Adipose tissue (tissue), 3 donors: ENCODE results near the gene TOB1. TPM values are rescaled to one million over a fixed set of nuclear protein-coding genes. Genes with fewer than 3 reads are reported as not detected.
"Not testable (repeated sequence)": the region's sequence is repeated elsewhere in the genome, so short reads cannot be mapped to it uniquely, and the experiment has no call there.

Experiments used
- H3K27ac ChIP-seq: one replicate; pipeline ENCODE4 v1.5.1; 2013; ENCODE audit warnings: low read depth, low read length
- WGBS, 3 donors: extraction: QIAGEN DNeasy Blood & Tissue Kit; methylation state at CpG; one replicate each; pipeline ENCODE4 v1.1.7; 2013; 5-methylcytosine and 5-hydroxymethylcytosine counted together
- polyA plus RNA-seq, 3 donors: library from polyadenylated mRNA; stranded (reverse); fragments of 200-250 nt; gene quantifications; one replicate each; pipeline ENCODE4 v1.2.3, GENCODE V29; 2013
- donor health status: healthy with polysubstance abuse.
- donor health status: Bipolar disorder and iron deficiency.
- donor health status: healthy.

Gene TOB1
- polyA plus RNA-seq, 3 donors = 16.3 to 81.5 (median 25.4) TPM

- 97 to 98% (median 98%) methylated on average over 9 of the region's 9 CpGs for WGBS, 3 donors
Measured at GRCh38 chr17:50877042-50877441, 10.9 kb upstream of the TOB1 start.

DNA sequence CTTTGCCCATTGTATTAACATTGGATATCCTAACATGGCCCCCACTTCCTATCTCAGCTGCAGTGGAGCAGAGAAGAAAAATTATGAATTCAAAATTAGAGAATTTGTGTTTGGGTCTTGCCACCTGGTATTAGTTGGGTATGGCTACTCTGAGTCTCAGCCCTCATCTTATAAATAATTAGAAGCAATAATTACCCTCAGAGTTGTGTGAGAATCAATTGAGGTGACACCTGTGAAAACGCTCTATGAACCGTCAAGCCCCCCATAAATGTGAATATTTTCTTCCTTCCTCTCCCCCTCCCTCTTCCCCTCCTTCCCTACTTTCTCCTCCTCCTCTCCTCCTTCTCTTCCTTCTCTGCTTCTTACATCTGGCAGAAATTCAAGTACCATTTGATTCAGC is 8.9 kb upstream of the TOB1 start:
- 53 to 80% (median 58%) methylated on average over 2 of the region's 2 CpGs for WGBS, 3 donors
- no peak overlapping the region for H3K27ac ChIP-seq

More at GRCh38 chr17:50877042-50877441, 10.9 kb upstream of the TOB1 start:
- not testable (repeated sequence) for H3K27ac ChIP-seq

DNA sequence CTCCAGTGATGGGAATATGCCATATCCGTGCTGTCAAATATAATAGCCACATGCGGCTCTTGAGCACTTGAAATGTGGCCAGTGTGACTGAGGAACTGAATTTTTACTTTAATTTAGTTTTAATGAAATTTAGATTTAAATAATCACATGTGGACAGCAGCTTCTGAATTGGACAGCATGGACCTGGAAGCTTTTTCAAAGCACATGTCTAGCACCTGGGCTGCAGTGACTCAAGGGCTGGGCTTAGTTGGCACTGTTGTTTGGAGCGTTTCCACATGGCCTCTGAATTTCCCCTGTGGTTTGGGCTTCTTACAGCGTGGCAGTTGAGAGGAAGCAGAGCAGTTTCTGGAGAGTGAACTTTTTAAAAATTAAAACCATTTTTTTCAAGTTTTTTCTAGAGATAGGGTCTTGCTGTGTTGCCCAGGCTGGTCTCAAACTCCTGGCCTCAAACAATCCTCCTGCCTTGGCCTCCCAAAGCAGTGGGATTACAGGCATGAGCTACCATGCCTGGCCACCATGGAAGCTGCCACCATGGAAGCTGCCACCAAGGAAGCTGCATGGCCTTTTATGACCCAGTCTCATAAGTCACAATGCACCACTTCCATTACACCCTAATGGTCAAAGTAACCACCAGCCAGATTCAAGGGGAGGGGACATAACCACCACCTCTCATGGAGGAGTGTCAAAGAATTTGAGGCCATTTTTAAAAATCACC is 6.7 kb upstream of the TOB1 start:
- H3K27ac ChIP-seq = no peak overlapping the region
- 27 to 37% (median 29%) methylated on average over 4 of the region's 4 CpGs for WGBS, 3 donors

DNA sequence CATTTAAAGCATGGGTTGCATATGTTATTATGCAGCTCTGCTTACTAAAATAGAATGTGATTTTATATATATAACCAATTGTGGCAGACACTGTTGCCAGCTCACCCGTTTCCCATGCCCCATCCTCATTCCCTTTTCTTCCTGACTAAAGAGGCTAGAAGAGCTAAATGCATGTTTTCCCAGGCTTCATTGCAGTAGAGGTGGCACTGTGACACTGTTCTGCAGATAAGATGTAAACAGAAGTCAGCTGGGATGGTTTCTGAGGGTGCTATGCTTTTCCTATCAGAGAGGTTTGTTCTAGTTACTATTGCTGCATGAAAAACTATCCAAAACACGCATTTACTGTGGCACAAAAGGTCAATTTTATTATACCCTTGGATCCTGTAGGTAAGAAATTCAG is 5.7 kb upstream of the TOB1 start:
- H3K27ac ChIP-seq = no peak overlapping the region
- WGBS, 3 donors = 41 to 66% (median 62%) methylated on average over 2 of the region's 2 CpGs

DNA sequence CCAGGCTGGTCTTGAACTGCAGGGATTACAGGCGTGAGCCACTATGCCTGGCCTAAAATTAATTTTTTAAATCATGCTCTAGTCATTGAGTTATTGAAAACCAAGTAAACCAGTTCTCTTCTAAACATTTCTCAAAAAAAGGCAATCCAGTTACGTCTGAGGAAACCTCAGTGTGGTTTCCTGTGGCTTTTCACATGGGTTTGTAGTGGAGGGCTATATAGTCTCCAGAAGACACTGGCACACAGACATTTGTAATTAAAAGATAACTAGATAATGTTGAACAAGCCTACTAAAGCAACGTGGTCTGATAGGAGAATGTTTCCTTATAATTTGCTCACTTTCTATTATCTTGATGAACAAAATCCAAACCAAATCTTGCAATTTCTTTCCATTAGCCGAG is 5.2 kb upstream of the TOB1 start:
- H3K27ac ChIP-seq = no peak overlapping the region
- WGBS, 3 donors = 52 to 55% (median 53%) methylated on average over 4 of the region's 4 CpGs

- WGBS, 3 donors = 13 to 83% (median 68%) methylated on average over 1 of the region's 1 CpG
- H3K27ac ChIP-seq = no peak overlapping the region
Measured at GRCh38 chr17:50868602-50869001, 2.4 kb upstream of the TOB1 start.

DNA sequence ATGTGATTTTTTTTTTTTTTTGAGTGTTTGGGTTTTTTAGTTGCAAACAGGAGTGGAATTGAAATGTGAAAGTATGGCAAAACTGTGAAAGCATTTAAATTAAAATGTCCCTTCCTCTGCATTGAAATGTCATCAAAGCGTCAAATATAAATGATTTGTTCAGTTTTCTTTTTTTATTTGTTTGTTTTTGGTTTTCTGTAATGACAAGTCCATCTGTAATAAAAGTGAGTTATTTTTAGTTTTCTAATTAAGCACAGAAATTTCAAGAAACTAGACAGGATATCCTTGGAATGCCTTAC is 1.9 kb upstream of the TOB1 start:
- WGBS, 3 donors = 8 to 34% (median 18%) methylated on average over 1 of the region's 1 CpG

DNA sequence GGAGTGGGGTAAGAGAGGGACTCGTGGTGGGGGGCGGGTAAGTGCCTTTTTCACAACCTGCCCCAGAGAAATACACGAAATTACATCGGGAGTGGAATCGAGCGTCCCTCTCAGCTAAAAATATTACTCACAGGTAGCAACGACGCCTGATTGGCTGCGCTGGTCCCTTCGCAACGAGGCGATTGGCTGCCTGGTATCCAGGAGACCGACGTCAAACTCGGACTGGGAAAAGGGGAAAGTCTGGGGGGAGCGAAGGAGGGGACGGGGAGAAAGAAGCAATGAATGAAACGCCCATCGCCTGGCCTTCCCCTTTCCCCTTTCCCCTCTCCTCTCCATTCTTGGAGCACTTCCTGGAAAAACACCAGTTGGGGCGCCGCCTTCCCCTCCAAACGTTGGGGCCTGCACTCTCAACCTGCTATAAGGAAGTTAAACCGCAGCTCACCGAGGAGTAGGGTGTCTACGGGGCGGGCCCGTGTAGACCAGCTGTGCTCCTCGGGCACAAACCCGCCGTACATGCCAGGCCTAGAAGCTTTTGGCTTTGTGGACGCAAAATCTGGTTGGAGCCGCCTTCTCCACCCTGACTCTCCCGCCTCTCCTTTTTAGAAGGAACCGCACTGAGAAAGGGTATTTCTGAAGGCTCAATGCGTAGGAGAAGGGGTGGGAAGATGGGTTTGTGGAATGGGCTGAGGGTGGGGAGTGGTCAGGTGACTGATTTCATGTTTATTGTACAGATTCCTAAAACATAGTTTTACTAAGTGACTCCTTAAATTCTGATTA is 1.4 kb upstream of the TOB1 start:
- H3K27ac ChIP-seq = peak overlapping the region; percentile 99
- 0 to 1% (median 1%) methylated on average over 35 of the region's 35 CpGs for WGBS, 3 donors

More for the DNA sequence above, 1.9 kb upstream of the TOB1 start:
- H3K27ac ChIP-seq = no peak overlapping the region

- H3K27ac ChIP-seq = peak overlapping the region; percentile 99
- 0 to 1% (median 0%) methylated on average over 28 of the region's 28 CpGs for WGBS, 3 donors
Measured at GRCh38 chr17:50866950-50867362, 802 bp upstream of the TOB1 start.

- peak overlapping the region; percentile 91 for H3K27ac ChIP-seq
- WGBS, 3 donors = 0 to 1% (median 1%) methylated on average over 30 to 53 of the region's 53 CpGs
Measured at GRCh38 chr17:50865868-50866260, 290 bp downstream of the TOB1 start.

DNA sequence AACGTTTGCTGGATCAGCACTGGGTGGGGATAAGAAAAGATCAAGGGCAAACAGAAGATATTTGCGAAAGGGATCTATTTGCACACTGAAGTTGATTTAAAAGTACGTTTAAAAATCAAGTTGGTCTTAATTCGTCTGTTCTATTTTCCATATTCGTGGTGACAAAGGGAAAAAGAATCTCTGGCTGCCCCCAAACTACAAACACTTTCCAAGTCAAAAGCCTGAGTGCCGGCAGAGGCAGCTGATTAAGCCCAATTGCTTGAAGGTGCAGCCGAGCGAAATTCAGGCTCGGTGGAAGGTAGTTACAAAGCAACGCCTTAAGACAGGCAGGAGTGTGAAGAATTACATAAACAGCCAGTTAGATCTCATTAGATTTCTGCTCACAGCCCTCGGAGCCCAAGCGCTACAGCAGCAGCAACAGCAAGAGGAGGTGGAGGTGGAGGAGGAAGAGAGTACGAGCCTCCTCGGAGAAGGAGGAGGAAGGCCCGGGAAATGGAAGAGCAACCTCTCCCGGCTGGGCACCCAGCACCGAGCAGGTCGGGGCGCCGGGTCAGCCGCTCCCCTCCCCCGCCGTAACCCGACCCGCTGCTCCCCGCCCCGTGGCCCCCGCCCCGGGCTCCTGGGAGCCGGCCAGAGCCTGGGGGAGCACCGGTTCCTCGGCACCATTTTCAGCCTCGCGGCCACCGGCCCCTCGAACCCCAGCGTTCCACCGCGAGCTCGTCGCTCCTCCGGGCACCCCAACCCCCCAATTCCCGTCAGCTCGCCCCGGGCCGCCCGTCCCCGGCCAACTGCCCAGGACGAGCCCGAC is 890 bp downstream of the TOB1 start:
- WGBS, 3 donors = 0 to 1% (median 1%) methylated on average over 28 to 50 of the region's 50 CpGs
- peak overlapping the region; percentile 91 for H3K27ac ChIP-seq

DNA sequence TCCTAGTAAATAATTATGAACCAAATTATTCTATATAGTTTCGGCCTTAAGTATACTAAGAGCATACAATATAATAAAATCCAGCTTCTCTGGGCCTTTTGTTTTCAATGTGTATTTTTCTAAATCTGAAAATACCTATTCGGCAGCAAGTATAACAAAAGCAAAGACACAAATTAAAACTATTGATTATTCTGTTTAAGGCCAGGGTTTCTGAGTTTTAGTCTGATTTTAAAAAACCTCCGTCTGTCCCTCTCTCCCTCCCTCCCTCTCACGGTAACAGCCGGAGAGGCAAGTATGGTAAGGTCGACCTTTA is 1.5 kb downstream of the TOB1 start:
- H3K27ac ChIP-seq = no peak overlapping the region
- 7 to 20% (median 12%) methylated on average over 6 of the region's 6 CpGs for WGBS, 3 donors

DNA sequence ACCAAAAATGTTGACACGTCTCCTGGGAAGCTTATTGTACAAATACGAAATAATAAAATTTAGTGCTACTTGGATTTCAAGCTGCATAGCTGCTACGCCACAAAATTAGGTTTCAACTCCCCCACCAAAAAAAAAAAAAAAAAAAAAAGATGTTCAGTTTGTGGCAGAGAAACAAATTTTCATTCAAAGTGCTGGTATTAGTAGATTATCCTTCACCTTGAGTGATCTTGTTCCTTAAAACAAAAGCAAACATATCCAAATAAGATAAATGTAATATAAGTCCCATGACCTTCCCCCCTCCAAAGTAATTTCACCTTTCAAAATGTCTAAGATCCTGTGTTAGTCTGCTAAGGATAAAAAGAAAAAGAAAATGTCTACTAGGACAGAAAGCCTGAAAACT is 2.2 kb downstream of the TOB1 start:
- 13 to 78% (median 60%) methylated on average over 3 of the region's 3 CpGs for whole genome bisulfite sequencing, 3 donors
- no peak overlapping the region for H3K27ac ChIP-seq

- 30 to 77% (median 71%) methylated on average over 11 of the region's 11 CpGs for WGBS, 3 donors
- no peak overlapping the region for H3K27ac ChIP-seq
Measured at GRCh38 chr17:50863221-50863843, 2.8 kb downstream of the TOB1 start.

GRCh38 chr17:50861822-50862528 is 4.2 kb downstream of the TOB1 start:
- WGBS, 3 donors = 26 to 73% (median 67%) methylated on average over 7 of the region's 7 CpGs
- no peak overlapping the region for H3K27ac ChIP-seq

DNA sequence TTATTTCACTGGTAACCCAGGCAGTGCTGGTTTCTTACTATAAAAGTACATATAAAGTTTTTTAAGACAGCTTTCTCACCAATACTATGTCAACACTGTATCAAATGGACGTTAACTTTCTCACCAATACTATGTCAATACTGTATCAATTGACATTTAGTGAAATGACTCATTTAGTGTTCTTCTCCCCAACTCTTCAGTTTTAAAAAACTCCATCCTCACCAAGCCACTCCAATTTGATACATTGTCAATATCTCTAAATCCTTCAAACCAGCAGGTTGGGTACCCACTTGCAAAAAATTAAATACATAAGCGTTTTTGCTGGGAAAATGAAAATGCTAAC is 4.8 kb downstream of the TOB1 start:
- WGBS, 3 donors = 27 to 81% (median 65%) methylated on average over 2 of the region's 2 CpGs
- H3K27ac ChIP-seq = no peak overlapping the region

GRCh38 chr17:50859727-50860126 is 6.4 kb downstream of the TOB1 start:
- H3K27ac ChIP-seq = not testable (repeated sequence)
- 78 to 97% (median 96%) methylated on average over 15 of the region's 15 CpGs for WGBS, 3 donors

- 85 to 96% (median 95%) methylated on average over 12 of the region's 12 CpGs for WGBS, 3 donors
- no peak overlapping the region for H3K27ac ChIP-seq
Measured at GRCh38 chr17:50858486-50859225, 7.5 kb downstream of the TOB1 start.
